Ishikawa (cell line): Measurements from ENCODE around the gene CD59.

ENCODE experiments used
- EGR1 ChIP-seq: IDR thresholded peaks from 2 replicates; pipeline ENCODE4 v1.6.1; 2012
- EP300 ChIP-seq: IDR thresholded peaks from 2 replicates; pipeline ENCODE4 v1.6.1; 2012; ENCODE audit warnings: borderline replicate concordance
- MAX ChIP-seq: IDR thresholded peaks from 2 replicates; pipeline ENCODE4 v1.6.1; 2012
- RAD21 ChIP-seq: IDR thresholded peaks from 2 replicates; pipeline ENCODE4 v1.6.1; 2012; ENCODE audit warnings: low read depth
- REST ChIP-seq: IDR thresholded peaks from 2 replicates; pipeline ENCODE4 v1.6.1; 2012; ENCODE audit warnings: low read depth, mild to moderate bottlenecking
- TAF1 ChIP-seq: IDR thresholded peaks from 2 replicates; pipeline ENCODE4 v1.6.1; 2012; ENCODE audit warnings: low read depth, mild to moderate bottlenecking
- TCF12 ChIP-seq: IDR thresholded peaks from 2 replicates; pipeline ENCODE4 v1.6.1; 2012; ENCODE audit warnings: low read depth
- TEAD4 ChIP-seq: IDR thresholded peaks from 2 replicates; pipeline ENCODE4 v1.6.1; 2012
- YY1 ChIP-seq: IDR thresholded peaks from 2 replicates; pipeline ENCODE4 v1.6.1; 2012; ENCODE audit warnings: low read depth
- ZBTB7A ChIP-seq: IDR thresholded peaks from 2 replicates; pipeline ENCODE4 v1.6.1; 2012; ENCODE audit warnings: low read depth

- TF ChIP-seq EP300 (no peak), YY1 (no peak), EGR1 (no peak), MAX (no peak), RAD21 (no peak), TAF1 (no peak), TEAD4 (no peak), TCF12 (no peak), REST (no peak), ZBTB7A (no peak)
Observed at GRCh38 chr11:33730716-33731115, 5.5 kb downstream of the CD59 start.
